HTR-8/SVneo (cell line): Measurements from ENCODE around the gene GADD45A.

ENCODE experiments used
- DNase-seq: peaks from one replicate; pipeline ENCODE4 v3.0.0; 2011; ENCODE audit warnings: low spot score, mixed read lengths; ENCODE audit not compliant: insufficient read length
- FAIRE-seq: peaks from 2 replicates; lab custom pipeline; 2011; peaks lifted over from hg19 to GRCh38; lab: Jason Lieb, UNC

The GADD45A gene

GRCh38 chr1:67687198-67687545, 2.2 kb downstream of the GADD45A start:
- DNase-seq, result no peak
- FAIRE-seq, result no peak

GRCh38 chr1:67687649-67688048, 2.6 kb downstream of the GADD45A start:
- FAIRE-seq (no peak), DNase-seq (no peak)

GRCh38 chr1:67688526-67689219, 3.7 kb downstream of the GADD45A start:
- no peak for DNase-seq
- FAIRE-seq, result no peak

GRCh38 chr1:67689267-67690017, 4.4 kb downstream of the GADD45A start:
- FAIRE-seq (no peak), DNase-seq (no peak)

DNA sequence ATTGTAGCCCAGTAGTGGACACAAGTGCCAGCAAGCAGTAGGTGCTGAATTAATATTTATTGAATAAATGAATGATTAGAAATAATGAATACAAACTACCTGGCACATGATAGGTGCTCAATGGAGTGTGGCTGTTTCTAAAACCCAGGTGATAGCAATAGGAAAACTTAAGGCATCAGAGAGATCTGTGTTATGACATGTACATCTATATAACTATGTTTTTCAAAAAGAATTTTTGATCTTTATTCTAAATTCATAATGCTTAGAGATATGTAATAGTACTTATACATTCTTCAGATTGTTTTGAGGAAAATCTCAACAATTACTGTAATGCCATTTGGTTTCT, 5.0 kb downstream of the GADD45A start:
- FAIRE-seq, result no peak
- DNase-seq, result no peak

DNA sequence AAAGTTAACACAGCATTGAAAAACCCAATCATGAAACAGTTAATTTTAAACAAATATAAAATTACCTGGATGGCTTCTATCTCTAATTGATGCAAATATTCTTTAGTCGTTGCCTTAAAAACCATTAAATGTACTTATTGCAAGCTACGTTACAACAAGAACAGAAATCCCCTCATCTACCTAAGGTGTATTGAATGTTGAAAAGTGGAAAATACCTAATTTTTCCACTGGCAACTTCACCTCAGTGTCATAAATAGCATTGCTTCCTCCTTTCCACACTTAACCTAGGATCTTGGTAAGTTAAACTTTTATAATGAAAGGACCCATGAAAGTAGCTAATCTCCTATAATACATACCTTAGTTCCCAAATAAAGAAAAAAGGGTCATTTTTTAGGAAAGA, 5.4 kb downstream of the GADD45A start:
- FAIRE-seq, result no peak
- DNase-seq, result no peak

- FAIRE-seq, result no peak
- DNase-seq, result no peak
Measured at GRCh38 chr1:67691712-67692111, 6.7 kb downstream of the GADD45A start.

DNA sequence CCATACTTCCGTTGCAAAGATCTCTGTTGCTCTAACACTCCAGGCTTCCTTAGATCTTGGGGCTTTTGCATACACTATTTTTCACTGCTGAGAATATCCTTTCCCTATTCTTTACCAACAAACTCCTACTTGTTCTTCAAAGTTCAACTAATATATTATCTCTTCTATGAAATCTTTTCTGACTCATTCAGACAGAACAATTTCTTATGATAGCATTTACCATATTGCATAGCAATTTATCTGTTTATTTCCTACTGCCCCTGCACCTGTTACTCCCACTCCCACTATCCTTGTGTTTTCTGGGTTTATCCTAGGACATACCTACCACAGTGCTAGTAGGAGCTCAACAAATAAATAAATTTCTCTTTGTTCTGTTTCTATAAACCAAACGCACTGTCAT, 11.0 kb downstream of the GADD45A start:
- no peak for DNase-seq
- FAIRE-seq, result no peak

GRCh38 chr1:67696708-67697107, 11.7 kb downstream of the GADD45A start:
- FAIRE-seq (no peak), DNase-seq (no peak)

DNA sequence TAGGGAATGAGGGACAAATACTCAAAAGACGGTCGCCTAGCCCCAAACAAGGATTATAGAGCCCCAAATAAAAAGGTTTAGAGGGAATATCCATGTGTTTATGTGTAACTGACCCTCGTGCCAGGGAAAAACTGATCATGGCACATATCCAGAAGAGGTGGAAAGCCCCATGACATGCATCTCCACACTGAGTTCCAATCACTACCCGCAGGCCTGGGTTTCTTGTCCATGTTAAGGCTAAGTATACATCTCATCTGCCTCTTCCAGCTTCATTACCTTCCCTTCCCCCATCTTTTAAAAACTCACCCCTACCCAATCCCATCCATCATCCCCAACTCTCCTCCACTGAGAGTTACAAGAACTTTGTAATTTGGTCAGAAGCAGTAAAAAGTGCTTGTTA, 15.2 kb downstream of the GADD45A start:
- DNase-seq, result no peak
- FAIRE-seq, result no peak

DNA sequence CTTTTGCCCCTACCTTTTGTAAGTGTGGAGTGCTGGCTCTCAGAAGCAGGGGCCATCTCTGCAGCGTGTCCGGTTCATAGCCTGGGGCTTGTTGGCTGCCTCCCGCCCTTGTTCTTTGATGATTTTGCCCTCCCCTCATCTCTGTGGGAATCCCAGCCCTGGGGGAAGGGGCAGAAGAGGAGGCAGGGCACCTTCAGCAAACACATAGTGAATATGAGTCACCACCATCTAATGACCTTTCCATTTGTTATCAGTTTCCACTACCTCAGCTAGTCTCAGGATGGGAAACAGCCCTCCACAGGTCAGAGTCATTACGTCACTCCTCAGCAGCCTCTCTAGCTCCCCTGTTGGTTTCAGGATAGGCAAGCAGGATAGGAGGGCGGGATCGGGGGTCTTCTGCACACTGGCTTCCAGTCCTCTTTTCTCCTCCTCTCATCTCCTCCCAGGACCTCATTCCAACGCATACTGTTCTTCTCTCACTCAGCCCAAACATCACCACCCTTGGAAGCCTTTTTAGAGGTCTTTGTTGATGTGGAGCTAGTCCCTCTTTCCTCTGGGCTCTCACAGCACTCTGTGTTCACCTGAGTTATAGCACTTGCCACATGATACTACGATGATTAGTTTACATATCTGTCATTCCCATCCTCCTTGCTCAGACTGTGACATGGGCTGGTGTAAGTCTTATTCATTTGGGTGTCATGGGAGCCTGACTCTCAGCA, 15.8 kb downstream of the GADD45A start:
- FAIRE-seq, result peak; percentile 88
- no peak for DNase-seq

DNA sequence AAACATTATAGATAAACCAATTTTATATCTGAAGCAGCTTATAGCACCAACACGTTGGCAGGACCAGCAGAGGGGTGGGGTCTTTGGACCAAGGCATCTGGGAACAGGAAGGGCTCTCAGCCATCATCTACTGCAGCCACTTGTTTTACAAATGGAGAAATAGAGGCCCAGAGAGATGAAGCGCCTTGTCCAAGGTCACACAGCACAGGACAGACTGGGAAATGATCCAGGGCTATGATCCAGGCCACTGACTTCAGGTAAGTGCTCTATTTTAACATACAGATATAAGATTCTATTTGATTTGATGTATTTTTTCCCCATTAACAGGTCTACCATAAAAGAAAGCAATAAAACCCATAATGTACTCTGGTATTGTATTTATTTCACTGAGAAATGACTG, 16.9 kb downstream of the GADD45A start:
- no peak for FAIRE-seq
- DNase-seq, result no peak

- FAIRE-seq (no peak), DNase-seq (no peak)
Measured at GRCh38 chr1:67704351-67704750, 19.4 kb downstream of the GADD45A start.

GRCh38 chr1:67705735-67706453, 20.9 kb downstream of the GADD45A start:
- FAIRE-seq, result no peak
- no peak for DNase-seq

- DNase-seq, result no peak
- no peak for FAIRE-seq
Measured at GRCh38 chr1:67708606-67709005, 23.6 kb downstream of the GADD45A start.

DNA sequence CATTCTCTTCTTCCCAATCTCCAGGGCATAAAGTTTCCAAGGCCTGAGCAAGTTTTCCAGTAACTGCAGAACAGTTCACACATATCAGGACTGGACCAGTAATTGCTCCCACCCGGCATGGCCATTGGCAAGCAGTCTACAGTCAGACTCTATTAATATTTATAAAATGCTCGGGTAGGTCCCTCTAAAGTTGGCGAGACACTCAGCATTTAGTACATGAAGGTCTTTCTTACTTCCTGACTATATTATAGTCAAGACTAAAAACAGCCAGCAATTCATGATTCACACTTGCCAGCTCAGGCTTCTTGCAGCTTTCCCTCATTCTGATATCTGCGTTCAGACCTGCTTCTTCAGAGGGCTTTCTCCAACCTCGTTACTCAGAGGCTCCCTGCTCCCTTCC, 25.4 kb downstream of the GADD45A start:
- FAIRE-seq, result no peak

DNA sequence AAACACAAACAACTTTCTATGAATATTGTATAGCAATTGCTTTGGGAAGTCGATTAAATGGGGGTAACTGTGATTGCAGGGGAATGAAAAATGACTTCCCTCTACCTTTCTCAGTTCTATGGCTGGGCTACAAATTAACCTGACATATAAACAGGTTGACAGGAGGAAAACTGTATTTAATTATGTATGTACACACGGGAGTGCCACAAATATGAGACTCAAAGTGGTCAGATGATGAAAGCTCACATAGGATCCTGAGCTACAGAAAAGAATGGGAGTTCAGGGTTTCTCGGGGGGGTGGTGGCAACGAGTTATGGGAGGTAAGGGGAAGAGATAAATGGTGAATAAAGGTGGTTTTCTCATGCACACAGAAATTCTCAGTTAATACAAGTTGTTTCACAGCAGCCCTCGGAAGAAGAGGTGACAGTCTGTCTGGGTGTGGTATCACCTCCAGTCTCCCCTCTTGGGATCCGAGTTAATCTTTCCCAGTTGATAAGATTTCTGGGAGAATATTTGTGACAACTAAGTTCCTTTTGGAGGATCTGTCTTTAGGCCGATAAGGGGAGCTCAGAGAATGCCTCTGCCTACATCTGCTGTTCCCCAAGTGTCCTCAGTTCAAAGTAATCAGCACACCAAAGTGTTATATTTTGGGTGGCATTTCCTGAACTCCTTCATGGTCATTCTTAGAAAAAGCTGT, 26.3 kb downstream of the GADD45A start:
- DNase-seq (no peak), FAIRE-seq (no peak)

More for the DNA sequence above, 25.4 kb downstream of the GADD45A start:
- DNase-seq, result no peak

GRCh38 chr1:67711855-67712212, 26.8 kb downstream of the GADD45A start:
- DNase-seq (no peak), FAIRE-seq (no peak)

DNA sequence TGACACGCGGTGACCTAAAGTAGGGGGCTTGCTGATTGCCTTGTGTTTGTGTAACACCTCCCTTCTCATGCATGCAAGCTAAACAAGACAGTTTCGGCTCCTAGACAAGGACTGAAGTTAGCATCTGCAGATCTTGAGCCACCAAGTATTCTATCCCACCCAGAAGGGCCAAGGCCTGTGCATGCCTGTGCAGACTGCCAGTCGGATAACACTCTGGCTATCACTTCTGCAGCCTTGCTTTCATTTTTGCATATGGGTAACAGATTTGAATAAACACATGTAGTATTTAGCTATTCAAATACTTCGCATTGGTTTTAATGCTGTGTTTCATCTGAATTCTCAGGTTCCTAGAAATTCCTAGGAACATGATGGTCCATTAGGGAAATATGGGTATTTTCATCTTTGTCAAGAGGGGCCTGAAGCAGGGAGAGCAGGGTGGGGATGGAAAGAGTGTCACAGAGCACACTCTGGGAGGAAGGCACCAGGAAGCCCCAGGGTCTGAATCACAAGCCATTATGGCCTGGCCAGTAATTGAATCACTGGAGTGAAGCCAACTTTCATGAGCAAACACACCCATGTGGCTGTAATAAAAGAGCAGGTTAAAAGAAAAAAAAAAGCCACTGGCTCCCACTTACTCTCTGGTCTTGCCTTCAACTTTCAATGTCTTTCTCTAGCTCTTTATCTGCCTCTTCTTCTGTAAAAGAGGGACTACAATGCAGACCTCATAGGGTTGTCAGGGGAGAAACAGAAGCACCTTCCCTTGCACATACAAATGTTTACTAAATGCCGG, 28.3 kb downstream of the GADD45A start:
- DNase-seq, result peak; percentile 31
- FAIRE-seq, result no peak

DNA sequence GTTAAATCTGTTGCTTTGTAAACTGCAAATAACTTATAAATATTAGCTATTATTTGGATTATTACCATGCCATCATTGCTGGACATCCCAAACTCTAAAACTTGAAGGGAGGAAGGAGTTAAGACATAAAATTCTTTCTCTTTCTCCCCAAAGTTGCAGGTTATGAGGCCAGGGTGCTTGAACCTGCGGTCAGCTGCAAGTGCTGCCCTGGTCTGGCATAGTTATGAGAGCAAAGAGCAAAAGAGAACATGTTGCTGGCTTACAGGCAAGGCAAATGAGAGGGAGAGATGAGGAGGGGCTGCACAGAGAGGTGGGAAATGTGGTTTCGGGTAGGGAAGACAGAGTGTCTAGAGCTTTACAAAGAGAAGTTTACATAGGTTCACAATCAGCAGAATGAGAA, 30.8 kb downstream of the GADD45A start:
- DNase-seq (no peak), FAIRE-seq (no peak)
